Heart left ventricle (tissue), 13 donors: ENCODE measurements around the gene RIMKLA.

Experiments
- POLR2A ChIP-seq, 2 donors: fragments of 450-650 bp; IDR thresholded peaks; one replicate each; pipeline ENCODE4 v1.6.1; 2017; ENCODE audit warnings: antibody characterized with exemption in 2 of 2, mild to moderate bottlenecking in 2 of 2, moderate library complexity in 2 of 2
- TF ChIP-seq, protein P1 (sequence below), 12 donors: fragments of 200-600 bp; sonication (generic) in 4 of 12; IDR thresholded peaks; one replicate each; pipeline versions ENCODE4 v1.5.0 to v1.8.0; 2018 to 2022; ENCODE audit warnings: antibody characterized with exemption in 12 of 12, mild to moderate bottlenecking in 5 of 12
- donor health status: ischemic (EF 13 %, LVEDD 7.1; RV severe dilation, severe dysfunction).
- donor health status: DM: no; HTN: yes; CAD: no.
- donor health status: DM: no; HTN: no; CAD: no.
- donor health status: ischemic (EF 25% LVEDD 6.9; RV normal size, moderate dysfunction).
- donor health status: ischemic (EF 25% LVEDD 5.7; RV mildly dilated, moderate dysfunction).
- donor health status: ischemic (EF 35%, LVEDD 5.7; RV mildly dilated, moderate dysfunction).
- donor health status: nonischemic (EF 11% LVEDD 7.7; RV severe dilation, severe dysfunction).
- donor health status: DM: yes; HTN: yes; CAD: no.
- donor health status: PGD.
- donor health status: ischemic (EF 29% LVEDD 5.4; RV normal size, mild dysfunction).
- donor health status: nonischemic (EF 23%, LVEDD 6.1; RV moderate dilation, normal function).

DNA sequence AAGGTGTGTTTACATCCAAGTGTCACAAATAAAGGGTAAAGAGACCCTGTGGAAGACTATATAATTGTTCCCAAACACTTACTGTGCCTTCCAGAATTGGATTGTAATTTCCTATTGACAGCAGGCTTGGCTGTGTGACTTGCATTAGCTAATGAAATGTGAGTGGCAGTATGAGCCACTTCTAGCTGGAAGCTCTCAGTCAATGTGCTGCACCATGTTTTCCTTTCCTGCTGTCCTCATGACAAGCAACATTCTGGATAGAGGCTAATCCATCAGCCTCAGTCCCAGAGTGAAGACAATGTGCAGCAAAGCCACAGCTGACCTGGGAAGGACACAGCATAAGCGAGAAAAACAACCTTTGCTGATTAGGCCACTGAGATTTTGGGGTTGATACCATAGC is 39.7 kb upstream of the RIMKLA start:
- TF ChIP-seq POLR2A (IDR thresholded peaks at IDR 0.05): no peak
- TF ChIP-seq, protein P1, sequence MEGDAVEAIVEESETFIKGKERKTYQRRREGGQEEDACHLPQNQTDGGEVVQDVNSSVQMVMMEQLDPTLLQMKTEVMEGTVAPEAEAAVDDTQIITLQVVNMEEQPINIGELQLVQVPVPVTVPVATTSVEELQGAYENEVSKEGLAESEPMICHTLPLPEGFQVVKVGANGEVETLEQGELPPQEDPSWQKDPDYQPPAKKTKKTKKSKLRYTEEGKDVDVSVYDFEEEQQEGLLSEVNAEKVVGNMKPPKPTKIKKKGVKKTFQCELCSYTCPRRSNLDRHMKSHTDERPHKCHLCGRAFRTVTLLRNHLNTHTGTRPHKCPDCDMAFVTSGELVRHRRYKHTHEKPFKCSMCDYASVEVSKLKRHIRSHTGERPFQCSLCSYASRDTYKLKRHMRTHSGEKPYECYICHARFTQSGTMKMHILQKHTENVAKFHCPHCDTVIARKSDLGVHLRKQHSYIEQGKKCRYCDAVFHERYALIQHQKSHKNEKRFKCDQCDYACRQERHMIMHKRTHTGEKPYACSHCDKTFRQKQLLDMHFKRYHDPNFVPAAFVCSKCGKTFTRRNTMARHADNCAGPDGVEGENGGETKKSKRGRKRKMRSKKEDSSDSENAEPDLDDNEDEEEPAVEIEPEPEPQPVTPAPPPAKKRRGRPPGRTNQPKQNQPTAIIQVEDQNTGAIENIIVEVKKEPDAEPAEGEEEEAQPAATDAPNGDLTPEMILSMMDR (IDR thresholded peaks at IDR 0.05): no peak
